Measurements from ENCODE around the gene RAB34.

Gene RAB34

DNA sequence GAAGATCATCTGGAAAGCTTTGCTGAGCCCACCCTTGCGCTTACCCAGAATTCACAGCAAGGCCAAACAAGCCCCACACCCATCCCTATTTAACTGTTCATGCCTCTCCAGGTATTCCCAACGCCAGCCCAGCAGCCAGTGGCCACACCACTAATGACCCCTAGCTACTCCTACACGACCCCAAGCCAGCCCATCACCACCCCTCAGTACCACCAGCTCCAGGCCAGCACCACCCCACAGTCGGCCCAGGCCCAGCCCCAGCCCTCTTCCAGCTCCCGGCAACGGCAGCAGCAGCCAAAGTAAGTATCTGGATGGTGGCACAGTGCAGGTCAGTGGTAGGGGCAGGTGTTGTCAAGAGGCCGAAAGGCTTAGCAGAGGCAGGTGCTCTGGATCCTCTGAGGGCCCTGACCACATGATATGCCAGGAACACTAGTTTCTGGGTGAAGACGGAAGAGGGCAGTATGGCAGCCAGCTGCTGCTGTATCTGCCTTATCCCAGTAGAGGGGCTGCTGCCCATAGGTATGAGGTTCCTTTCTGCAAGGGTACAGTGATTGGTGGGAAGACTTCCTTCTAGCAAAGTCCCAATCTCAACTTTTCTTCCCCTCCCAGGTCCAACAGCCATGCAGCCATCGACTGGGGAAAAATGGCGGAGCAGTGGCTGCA, 16.7 kb downstream of the RAB34 start (continued):
- TF ChIP-seq, protein P1, sequence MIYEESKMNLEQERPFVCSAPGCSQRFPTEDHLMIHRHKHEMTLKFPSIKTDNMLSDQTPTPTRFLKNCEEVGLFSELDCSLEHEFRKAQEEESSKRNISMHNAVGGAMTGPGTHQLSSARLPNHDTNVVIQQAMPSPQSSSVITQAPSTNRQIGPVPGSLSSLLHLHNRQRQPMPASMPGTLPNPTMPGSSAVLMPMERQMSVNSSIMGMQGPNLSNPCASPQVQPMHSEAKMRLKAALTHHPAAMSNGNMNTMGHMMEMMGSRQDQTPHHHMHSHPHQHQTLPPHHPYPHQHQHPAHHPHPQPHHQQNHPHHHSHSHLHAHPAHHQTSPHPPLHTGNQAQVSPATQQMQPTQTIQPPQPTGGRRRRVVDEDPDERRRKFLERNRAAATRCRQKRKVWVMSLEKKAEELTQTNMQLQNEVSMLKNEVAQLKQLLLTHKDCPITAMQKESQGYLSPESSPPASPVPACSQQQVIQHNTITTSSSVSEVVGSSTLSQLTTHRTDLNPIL (CRISPR knock-in tag; IDR thresholded peaks at IDR 0.05; ENCODE audit: low read depth) = no peak
- TF ChIP-seq BACH2 (CRISPR knock-in tag; IDR thresholded peaks at IDR 0.05; ENCODE audit: borderline replicate concordance) (no peak), OSR1 (CRISPR knock-in tag; IDR thresholded peaks at IDR 0.05) (no peak), ESRRG (CRISPR knock-in tag; IDR thresholded peaks at IDR 0.05) (no peak)

DNA sequence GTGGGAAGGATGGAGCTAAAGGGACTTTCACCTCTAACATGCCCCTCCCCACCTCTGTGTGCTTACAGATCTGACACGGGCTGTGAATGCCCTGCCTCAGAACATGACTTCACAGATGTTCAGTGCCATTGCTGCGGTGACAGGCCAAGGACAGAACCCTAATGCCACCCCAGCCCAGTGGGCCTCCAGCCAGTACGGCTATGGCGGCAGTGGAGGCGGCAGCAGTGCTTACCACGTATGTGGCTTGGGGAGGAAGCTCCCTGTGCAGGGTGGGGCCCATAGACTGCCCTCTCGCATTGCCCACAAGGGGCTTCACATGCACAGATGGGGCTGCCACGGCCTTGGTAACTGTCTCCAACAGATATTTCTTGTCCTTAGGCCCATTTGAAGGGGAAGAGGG, 17.4 kb downstream of the RAB34 start:
- ATAC-seq = no peak
- TF ChIP-seq ZNF8 (CRISPR knock-in tag; IDR thresholded peaks at IDR 0.05) = no peak
- TF ChIP-seq ZNF565 (CRISPR knock-in tag; conservative IDR thresholded peaks at IDR 0.05; ENCODE audit: low read depth) = no peak
- TF ChIP-seq BACH2 (CRISPR knock-in tag; IDR thresholded peaks at IDR 0.05; ENCODE audit: borderline replicate concordance) = no peak

DNA sequence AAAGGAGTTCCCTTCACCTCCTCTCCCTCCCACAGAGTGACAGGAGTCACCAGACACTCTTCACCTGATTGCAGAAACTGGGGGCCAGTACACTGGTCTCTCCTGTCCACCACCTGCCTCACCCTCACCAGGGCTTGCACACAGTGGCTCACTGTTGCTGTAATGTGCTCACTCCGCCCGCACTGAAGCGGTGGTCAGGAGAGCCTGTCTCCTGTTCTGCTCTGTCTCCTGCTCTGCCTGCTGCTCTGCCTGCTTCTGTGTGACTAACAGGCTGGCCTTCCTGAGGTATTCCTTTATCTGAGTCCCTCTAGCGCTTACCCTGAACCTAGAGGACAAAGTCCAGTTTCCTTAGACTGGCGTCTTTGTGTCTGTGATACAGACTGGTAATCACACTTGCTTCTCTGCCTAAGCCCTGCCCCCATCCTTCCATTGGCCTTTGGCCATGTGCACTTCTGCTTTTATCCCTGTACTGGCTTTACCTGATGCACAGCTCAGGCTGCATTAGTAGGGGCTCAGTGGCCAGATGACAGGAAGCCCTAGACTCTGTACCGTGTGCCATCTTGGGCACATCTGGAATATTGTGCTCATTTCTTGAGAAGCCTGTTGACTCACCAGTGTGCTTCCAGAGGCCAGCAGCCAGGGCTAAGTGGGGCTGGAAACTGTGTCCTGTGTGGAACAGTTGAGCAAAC, 19.3 kb downstream of the RAB34 start:
- no peak for ATAC-seq
- no peak for TF ChIP-seq CSDC2 (CRISPR knock-in tag; IDR thresholded peaks at IDR 0.05)
- no peak for TF ChIP-seq ZNF70 (CRISPR knock-in tag; IDR thresholded peaks at IDR 0.05)
- TF ChIP-seq, protein P2, sequence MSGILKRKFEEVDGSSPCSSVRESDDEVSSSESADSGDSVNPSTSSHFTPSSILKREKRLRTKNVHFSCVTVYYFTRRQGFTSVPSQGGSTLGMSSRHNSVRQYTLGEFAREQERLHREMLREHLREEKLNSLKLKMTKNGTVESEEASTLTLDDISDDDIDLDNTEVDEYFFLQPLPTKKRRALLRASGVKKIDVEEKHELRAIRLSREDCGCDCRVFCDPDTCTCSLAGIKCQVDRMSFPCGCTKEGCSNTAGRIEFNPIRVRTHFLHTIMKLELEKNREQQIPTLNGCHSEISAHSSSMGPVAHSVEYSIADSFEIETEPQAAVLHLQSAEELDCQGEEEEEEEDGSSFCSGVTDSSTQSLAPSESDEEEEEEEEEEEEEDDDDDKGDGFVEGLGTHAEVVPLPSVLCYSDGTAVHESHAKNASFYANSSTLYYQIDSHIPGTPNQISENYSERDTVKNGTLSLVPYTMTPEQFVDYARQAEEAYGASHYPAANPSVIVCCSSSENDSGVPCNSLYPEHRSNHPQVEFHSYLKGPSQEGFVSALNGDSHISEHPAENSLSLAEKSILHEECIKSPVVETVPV (CRISPR knock-in tag; IDR thresholded peaks at IDR 0.05) = no peak
- TF ChIP-seq ESRRG (CRISPR knock-in tag; IDR thresholded peaks at IDR 0.05) = no peak
- TF ChIP-seq ZC3H10 (CRISPR knock-in tag; IDR thresholded peaks at IDR 0.05) = no peak
- TF ChIP-seq TCF4 (CRISPR knock-in tag; IDR thresholded peaks at IDR 0.05; ENCODE audit: borderline replicate concordance) = no peak
- no peak for TF ChIP-seq OSR1 (CRISPR knock-in tag; IDR thresholded peaks at IDR 0.05)
- no peak for TF ChIP-seq ZNF565 (CRISPR knock-in tag; conservative IDR thresholded peaks at IDR 0.05; ENCODE audit: low read depth)
- no peak for TF ChIP-seq GLIS3 (CRISPR knock-in tag; IDR thresholded peaks at IDR 0.05)
- TF ChIP-seq, protein P3, sequence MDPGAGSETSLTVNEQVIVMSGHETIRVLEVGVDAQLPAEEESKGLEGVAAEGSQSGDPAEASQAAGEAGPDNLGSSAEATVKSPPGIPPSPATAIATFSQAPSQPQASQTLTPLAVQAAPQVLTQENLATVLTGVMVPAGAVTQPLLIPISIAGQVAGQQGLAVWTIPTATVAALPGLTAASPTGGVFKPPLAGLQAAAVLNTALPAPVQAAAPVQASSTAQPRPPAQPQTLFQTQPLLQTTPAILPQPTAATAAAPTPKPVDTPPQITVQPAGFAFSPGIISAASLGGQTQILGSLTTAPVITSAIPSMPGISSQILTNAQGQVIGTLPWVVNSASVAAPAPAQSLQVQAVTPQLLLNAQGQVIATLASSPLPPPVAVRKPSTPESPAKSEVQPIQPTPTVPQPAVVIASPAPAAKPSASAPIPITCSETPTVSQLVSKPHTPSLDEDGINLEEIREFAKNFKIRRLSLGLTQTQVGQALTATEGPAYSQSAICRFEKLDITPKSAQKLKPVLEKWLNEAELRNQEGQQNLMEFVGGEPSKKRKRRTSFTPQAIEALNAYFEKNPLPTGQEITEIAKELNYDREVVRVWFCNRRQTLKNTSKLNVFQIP (CRISPR knock-in tag; IDR thresholded peaks at IDR 0.05; ENCODE audit: borderline replicate concordance, low read depth) = no peak
- TF ChIP-seq, protein P1 (CRISPR knock-in tag; IDR thresholded peaks at IDR 0.05; ENCODE audit: low read depth) = no peak
- TF ChIP-seq SNAI2 (CRISPR knock-in tag; IDR thresholded peaks at IDR 0.05) = no peak
- TF ChIP-seq, protein P4, sequence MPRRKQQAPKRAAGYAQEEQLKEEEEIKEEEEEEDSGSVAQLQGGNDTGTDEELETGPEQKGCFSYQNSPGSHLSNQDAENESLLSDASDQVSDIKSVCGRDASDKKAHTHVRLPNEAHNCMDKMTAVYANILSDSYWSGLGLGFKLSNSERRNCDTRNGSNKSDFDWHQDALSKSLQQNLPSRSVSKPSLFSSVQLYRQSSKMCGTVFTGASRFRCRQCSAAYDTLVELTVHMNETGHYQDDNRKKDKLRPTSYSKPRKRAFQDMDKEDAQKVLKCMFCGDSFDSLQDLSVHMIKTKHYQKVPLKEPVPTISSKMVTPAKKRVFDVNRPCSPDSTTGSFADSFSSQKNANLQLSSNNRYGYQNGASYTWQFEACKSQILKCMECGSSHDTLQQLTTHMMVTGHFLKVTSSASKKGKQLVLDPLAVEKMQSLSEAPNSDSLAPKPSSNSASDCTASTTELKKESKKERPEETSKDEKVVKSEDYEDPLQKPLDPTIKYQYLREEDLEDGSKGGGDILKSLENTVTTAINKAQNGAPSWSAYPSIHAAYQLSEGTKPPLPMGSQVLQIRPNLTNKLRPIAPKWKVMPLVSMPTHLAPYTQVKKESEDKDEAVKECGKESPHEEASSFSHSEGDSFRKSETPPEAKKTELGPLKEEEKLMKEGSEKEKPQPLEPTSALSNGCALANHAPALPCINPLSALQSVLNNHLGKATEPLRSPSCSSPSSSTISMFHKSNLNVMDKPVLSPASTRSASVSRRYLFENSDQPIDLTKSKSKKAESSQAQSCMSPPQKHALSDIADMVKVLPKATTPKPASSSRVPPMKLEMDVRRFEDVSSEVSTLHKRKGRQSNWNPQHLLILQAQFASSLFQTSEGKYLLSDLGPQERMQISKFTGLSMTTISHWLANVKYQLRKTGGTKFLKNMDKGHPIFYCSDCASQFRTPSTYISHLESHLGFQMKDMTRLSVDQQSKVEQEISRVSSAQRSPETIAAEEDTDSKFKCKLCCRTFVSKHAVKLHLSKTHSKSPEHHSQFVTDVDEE (CRISPR knock-in tag; IDR thresholded peaks at IDR 0.05) = no peak

DNA sequence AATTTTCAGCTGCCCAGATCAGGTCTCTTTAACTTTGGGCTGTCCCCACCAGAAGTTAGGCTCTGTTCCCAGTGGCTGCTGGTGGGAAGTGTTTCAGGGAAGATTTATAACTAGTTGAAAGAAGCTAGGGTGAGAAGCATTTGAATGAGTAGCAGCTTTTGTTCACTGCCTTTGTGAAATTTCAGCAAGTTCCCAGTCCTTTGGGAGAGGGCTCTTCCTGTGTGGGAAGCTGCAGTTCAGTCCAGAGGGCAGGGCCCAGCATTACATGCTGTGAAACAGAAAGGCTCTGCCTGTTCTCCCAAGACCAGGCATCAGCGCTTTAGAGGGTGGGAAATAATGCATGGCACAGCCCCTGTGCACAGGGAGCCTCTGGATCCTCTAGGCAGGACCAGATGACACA, 23.8 kb downstream of the RAB34 start:
- ATAC-seq = no peak
- no peak for TF ChIP-seq PPARA (CRISPR knock-in tag; IDR thresholded peaks at IDR 0.05; ENCODE audit: borderline replicate concordance)
- no peak for TF ChIP-seq ZC3H10 (CRISPR knock-in tag; IDR thresholded peaks at IDR 0.05)
- TF ChIP-seq ISL1 (CRISPR knock-in tag; IDR thresholded peaks at IDR 0.05) = no peak
- no peak for TF ChIP-seq BACH2 (CRISPR knock-in tag; IDR thresholded peaks at IDR 0.05; ENCODE audit: borderline replicate concordance)
- no peak for TF ChIP-seq ZNF8 (CRISPR knock-in tag; IDR thresholded peaks at IDR 0.05)

All from SK-N-SH treated with all-trans-retinoic acid at 6 μM for 48 hours (cell line).